ENCODE results near the gene STX7. TPM values are rescaled to one million over a fixed set of nuclear protein-coding genes. Genes with fewer than 3 reads are reported as not detected.

STX7 gene
- total RNA-seq, 2 experiments from 2014 or later: 66.5 to 178 TPM

- intact Hi-C loops (cut with micrococcal nuclease; ENCODE audit: unreplicated experiment): loop anchor here (5.0 kb wide), 1 partner anchor 564 kb away; no protein-coding TSS in a partner anchor
- H3K36me3 ChIP-seq (ENCODE audit: insufficient read depth, low read length): peaks cover 78% of the 10 kb centered on the region
- no TSS peak for BruUV-seq (replicated peaks)
- DNase-seq (ENCODE audit: low spot score): no peak
- H3K9me3 ChIP-seq (ENCODE audit: low read length): peaks cover 10% of the 10 kb centered on the region
- TF ChIP-seq EZH2phosphoT487 (IDR thresholded peaks at IDR 0.05; ENCODE audit: borderline replicate concordance, low read depth, low read length) (no peak), CTCF (conservative IDR thresholded peaks at IDR 0.05; ENCODE audit: low read length) (no peak)
- no peak overlapping the region for H3K4me2 ChIP-seq (ENCODE audit: low read length)
- CTCF ChIA-PET (ENCODE audit: unreplicated experiment): no interaction called here
- 0 out of 2 replicates have a peak, but pooled peaks cover 10% of the 10 kb centered on the region for H4K20me1 ChIP-seq (ENCODE audit: insufficient read depth, low read length)
- peaks cover 59% of the 10 kb centered on the region for H3K4me1 ChIP-seq (ENCODE audit: insufficient read depth, low read length, poor library complexity, severe bottlenecking)
- no peak overlapping the region for H3K4me3 ChIP-seq (ENCODE audit: low read depth, low read length, poor library complexity, severe bottlenecking)
- no peak overlapping the region for H3K27ac ChIP-seq (ENCODE audit: low read depth, low read length, poor library complexity, severe bottlenecking)
- peaks cover 100% of the 10 kb centered on the region for H3K79me2 ChIP-seq (ENCODE audit: insufficient read depth, low read depth, low read length)
- POLR2A ChIA-PET: interaction anchor here (0.6 to 1.0 kb wide), 3 partner anchors 9 to 29 kb away, joined by 3 to 4 read pairs (median 4); no protein-coding TSS in a partner anchor
- H2AFZ ChIP-seq (ENCODE audit: low read length): no peak overlapping the region
- no peaks in the 10 kb centered on the region for H3K9me2 ChIP-seq (ENCODE audit: insufficient read depth, low read length)
Observed at GRCh38 chr6:132481189-132481588, 31.7 kb downstream of the STX7 start.

GRCh38 chr6:132479131-132479530, 33.8 kb downstream of the STX7 start:
- peak overlapping the region; percentile 22 for H3K27ac ChIP-seq (ENCODE audit: low read depth, low read length, poor library complexity, severe bottlenecking)
- H3K36me3 ChIP-seq (ENCODE audit: insufficient read depth, low read length): peaks cover 84% of the 10 kb centered on the region
- H3K4me3 ChIP-seq (ENCODE audit: low read depth, low read length, poor library complexity, severe bottlenecking): no peak overlapping the region
- no peak overlapping the region for H2AFZ ChIP-seq (ENCODE audit: low read length)
- no peak for TF ChIP-seq CTCF (conservative IDR thresholded peaks at IDR 0.05; ENCODE audit: low read length)
- no peak for TF ChIP-seq EZH2phosphoT487 (IDR thresholded peaks at IDR 0.05; ENCODE audit: borderline replicate concordance, low read depth, low read length)
- no peaks in the 10 kb centered on the region for H3K9me3 ChIP-seq (ENCODE audit: low read length)
- no peak overlapping the region for H3K4me2 ChIP-seq (ENCODE audit: low read length)
- ChIA-PET CTCF (ENCODE audit: unreplicated experiment) (no interaction called here), POLR2A (interaction anchor here (1.1 kb wide), 1 partner anchor 11 kb away, joined by 3 read pairs; no protein-coding TSS in a partner anchor)
- H3K4me1 ChIP-seq (ENCODE audit: insufficient read depth, low read length, poor library complexity, severe bottlenecking): peaks cover 38% of the 10 kb centered on the region
- intact Hi-C loops (cut with micrococcal nuclease; ENCODE audit: unreplicated experiment): no loop called here
- H4K20me1 ChIP-seq (ENCODE audit: insufficient read depth, low read length): 0 out of 2 replicates have a peak, but pooled peaks cover 10% of the 10 kb centered on the region
- DNase-seq (ENCODE audit: low spot score): no peak
- BruUV-seq (replicated peaks): no TSS peak
- peaks cover 100% of the 10 kb centered on the region for H3K79me2 ChIP-seq (ENCODE audit: insufficient read depth, low read depth, low read length)
- H3K9me2 ChIP-seq (ENCODE audit: insufficient read depth, low read length): no peaks in the 10 kb centered on the region

GRCh38 chr6:132478674-132479073, 34.2 kb downstream of the STX7 start:
- no peak overlapping the region for H3K4me3 ChIP-seq (ENCODE audit: low read depth, low read length, poor library complexity, severe bottlenecking)
- H3K4me2 ChIP-seq (ENCODE audit: low read length): no peak overlapping the region
- peaks cover 34% of the 10 kb centered on the region for H3K4me1 ChIP-seq (ENCODE audit: insufficient read depth, low read length, poor library complexity, severe bottlenecking)
- no peak for DNase-seq (ENCODE audit: low spot score)
- peaks cover 83% of the 10 kb centered on the region for H3K36me3 ChIP-seq (ENCODE audit: insufficient read depth, low read length)
- intact Hi-C loops (cut with micrococcal nuclease; ENCODE audit: unreplicated experiment): no loop called here
- H3K79me2 ChIP-seq (ENCODE audit: insufficient read depth, low read depth, low read length): peaks cover 100% of the 10 kb centered on the region
- BruUV-seq (replicated peaks): no TSS peak
- ChIA-PET POLR2A (interaction anchor here (1.1 kb wide), 1 partner anchor 11 kb away, joined by 3 read pairs; no protein-coding TSS in a partner anchor), CTCF (ENCODE audit: unreplicated experiment) (no interaction called here)
- no peaks in the 10 kb centered on the region for H3K9me2 ChIP-seq (ENCODE audit: insufficient read depth, low read length)
- TF ChIP-seq CTCF (conservative IDR thresholded peaks at IDR 0.05; ENCODE audit: low read length) (no peak), EZH2phosphoT487 (IDR thresholded peaks at IDR 0.05; ENCODE audit: borderline replicate concordance, low read depth, low read length) (no peak)
- H4K20me1 ChIP-seq (ENCODE audit: insufficient read depth, low read length): 0 out of 2 replicates have a peak, but pooled peaks cover 6% of the 10 kb centered on the region
- H3K27ac ChIP-seq (ENCODE audit: low read depth, low read length, poor library complexity, severe bottlenecking): peak overlapping the region; percentile 22
- no peaks in the 10 kb centered on the region for H3K9me3 ChIP-seq (ENCODE audit: low read length)
- H2AFZ ChIP-seq (ENCODE audit: low read length): no peak overlapping the region

Measured in OCI-LY7 (cell line).